B cell (primary cell): ENCODE measurements around the gene CEP85L. TPM values are rescaled to one million over a fixed set of nuclear protein-coding genes. Genes with fewer than 3 reads are reported as not detected.

Experiments used
- ATAC-seq: fragments of 200-7000 bp; cut with Tn5 transposase; one replicate; pipeline ENCODE4 v1.10.0; 2021; ENCODE audit warnings: low read depth, mild to moderate bottlenecking, moderate number of reproducible peaks, moderate library complexity
- CTCF ChIA-PET: fragments of 350-600 bp; sonication (Branson Sonifier 250); formaldehyde crosslinking; loops from one replicate; lab custom pipeline; 2021; ENCODE audit warnings: antibody characterized with exemption, inconsistent platforms; lab: Charles Lee
- POLR2A ChIA-PET: fragments of 350-600 bp; sonication (Branson Sonifier 250); formaldehyde crosslinking; loops from one replicate; lab custom pipeline; 2021; ENCODE audit warnings: antibody characterized with exemption; lab: Charles Lee
- DNase-seq: peaks from one replicate; pipeline ENCODE4 v3.0.0; 2013
- H2AFZ ChIP-seq: 2 replicates; pipeline ENCODE4 v1.6.1; 2012; ENCODE audit warnings: mild to moderate bottlenecking, low read depth, low read length; ENCODE audit not compliant: insufficient read depth, poor library complexity, severe bottlenecking
- H3K27ac ChIP-seq, 2 donors: 1 replicate in 1 of 2; 2 replicates in 1 of 2; pipeline ENCODE4 v1.5.1; 2012 to 2013; ENCODE audit warnings: low read length in 2 of 2, mild to moderate bottlenecking in 2 of 2, moderate library complexity in 1 of 2
- H3K27me3 ChIP-seq, 4 experiments: fragments of 200-600 bp in 1 of 4; sonication (generic) in 1 of 4; replicated peaks in 1 of 4; 1 replicate in 2 of 4; 2 replicates in 2 of 4; pipeline versions ENCODE4 v1.6.1 to v1.7.0; 2013 to 2016; ENCODE audit warnings: low read length in 3 of 4, mild to moderate bottlenecking in 2 of 4, mixed read lengths in 1 of 4, moderate library complexity in 1 of 4; ENCODE audit not compliant: insufficient read depth in 4 of 4, control insufficient read depth in 3 of 4; ENCODE audit errors: control extremely low read depth in 1 of 4
- H3K36me3 ChIP-seq, 2 experiments: replicated peaks in 1 of 2; 1 replicate in 1 of 2; 2 replicates in 1 of 2; pipeline versions ENCODE4 v1.6.1 to v1.7.1; 2013; ENCODE audit warnings: low read length in 1 of 2; ENCODE audit not compliant: insufficient read depth in 2 of 2, control insufficient read depth in 1 of 2; ENCODE audit errors: control extremely low read depth in 1 of 2, extremely low read depth in 1 of 2
- H3K4me1 ChIP-seq, 2 donors: fragments of 200-600 bp in 1 of 2; sonication (generic) in 1 of 2; 1 replicate in 1 of 2; 2 replicates in 1 of 2; pipeline versions ENCODE4 v1.5.1 to v1.6.1; 2013 to 2017; ENCODE audit warnings: low read length in 2 of 2; ENCODE audit not compliant: control insufficient read depth in 2 of 2, insufficient read depth in 2 of 2
- H3K4me2 ChIP-seq: replicated peaks from 2 replicates; pipeline ENCODE3; 2012; ENCODE audit warnings: mild to moderate bottlenecking, low read depth, low read length; ENCODE audit not compliant: poor library complexity, severe bottlenecking
- H3K4me3 ChIP-seq, 5 experiments: fragments of 200-600 bp in 1 of 5; sonication (generic) in 1 of 5; 1 replicate in 3 of 5; 2 replicates in 2 of 5; pipeline versions ENCODE4 v1.5.1 to v1.7.0; 2011 to 2016; ENCODE audit warnings: low read length in 4 of 5, mild to moderate bottlenecking in 4 of 5, low read depth in 2 of 5, control low read depth in 1 of 5, moderate library complexity in 1 of 5; ENCODE audit not compliant: insufficient read depth in 1 of 5; ENCODE audit errors: control extremely low read depth in 1 of 5, extremely low read depth in 1 of 5
- H3K79me2 ChIP-seq: fragments of 200-600 bp; sonication (generic); one replicate; pipeline ENCODE4 v1.6.0; 2016; ENCODE audit warnings: low read length; ENCODE audit not compliant: control insufficient read depth, insufficient read depth
- H3K9ac ChIP-seq: fragments of 200-600 bp; sonication (generic); 2 replicates; pipeline ENCODE4 v1.6.1; 2017; ENCODE audit warnings: mild to moderate bottlenecking, low read length, moderate library complexity
- H3K9me3 ChIP-seq, 3 donors: one replicate each; pipeline versions ENCODE4 v1.6.1 to v1.7.1; 2013; ENCODE audit warnings: low read length in 2 of 3; ENCODE audit not compliant: control insufficient read depth in 2 of 3, insufficient read depth in 1 of 3; ENCODE audit errors: control extremely low read depth in 1 of 3
- H4K20me1 ChIP-seq: 2 replicates; pipeline ENCODE4 v1.6.0; 2012; ENCODE audit warnings: mild to moderate bottlenecking, low read length; ENCODE audit not compliant: insufficient read depth, control insufficient read depth, poor library complexity, severe bottlenecking
- H3K27ac Mint-ChIP-seq: one replicate; pipeline ENCODE4 v1.8.0; 2021; ENCODE audit warnings: mixed read lengths
- H3K27me3 Mint-ChIP-seq: one replicate; pipeline ENCODE4 v1.8.0; 2021; ENCODE audit warnings: mixed read lengths
- H3K4me1 Mint-ChIP-seq: one replicate; pipeline ENCODE4 v1.8.0; 2021; ENCODE audit warnings: mixed read lengths
- H3K4me3 Mint-ChIP-seq: one replicate; pipeline ENCODE4 v1.8.0; 2021; ENCODE audit warnings: mixed read lengths
- H3K9me3 Mint-ChIP-seq: one replicate; pipeline ENCODE4 v1.8.0; 2022; ENCODE audit warnings: mixed read lengths; ENCODE audit not compliant: insufficient read depth
- CTCF ChIP-seq: fragments of 200-600 bp; IDR thresholded peaks from one replicate; pipeline ENCODE4 v1.8.0; 2022; ENCODE audit warnings: antibody characterized with exemption, mild to moderate bottlenecking
- EZH2 ChIP-seq: IDR thresholded peaks from 2 replicates; pipeline ENCODE4 v1.6.1; 2012; ENCODE audit warnings: borderline replicate concordance, low read depth, mild to moderate bottlenecking, moderate library complexity, low read length; ENCODE audit not compliant: insufficient read depth, poor library complexity, severe bottlenecking
- WGBS: methylation state at CpG from one replicate; pipeline ENCODE4 v1.1.5; 2013; ENCODE audit warnings: missing lambda C conversion rate; ENCODE audit not compliant: insufficient coverage; 5-methylcytosine and 5-hydroxymethylcytosine counted together
- intact Hi-C: fragments of 100-400 bp; cut with micrococcal nuclease; formaldehyde crosslinking; loops from one replicate; pipeline ENCODE4 v1.10.0; 2022
- polyA plus RNA-seq: library from polyadenylated mRNA; depleted of rRNA; stranded (reverse); fragments of >200 nt; gene quantifications from 2 replicates; pipeline ENCODE4 v1.2.3, GENCODE V29; 2012
- total RNA-seq, 2 donors: library from RNA; stranded (reverse); fragments of 120-200 nt in 1 of 2; gene quantifications; 1 replicate in 1 of 2; 2 replicates in 1 of 2; pipeline versions ENCODE4 v1.2.3 to v1.2.4, GENCODE V29; 2013 to 2022

The CEP85L gene
- total and polyA plus RNA-seq, 2 donors (not counting 1 experiment from before 2014, with no cell fraction given): 7.6 to 32.1 TPM

GRCh38 chr6:118680452-118681095 lies 29.2 kb upstream of the CEP85L start:
- TF ChIP-seq CTCF: no peak
- no peak for TF ChIP-seq EZH2
- no peak for ATAC-seq
- no peaks in the 10 kb centered on the region for H3K27me3 ChIP-seq
- intact Hi-C loops: no loop called here
- H3K4me1 ChIP-seq: peaks cover 0 to 3% of the 10 kb centered on the region in 2 donors
- POLR2A ChIA-PET: no interaction called here
- H2AFZ ChIP-seq: no peak overlapping the region
- H3K27ac ChIP-seq: no peak overlapping the region
- DNase-seq: no peak
- H3K4me2 ChIP-seq: no peak overlapping the region
- H3K4me3 Mint-ChIP-seq: no peak overlapping the region
- no peak overlapping the region for H3K27ac Mint-ChIP-seq
- H3K27me3 Mint-ChIP-seq: no peaks in the 10 kb centered on the region
- no peaks in the 10 kb centered on the region for H3K9me3 ChIP-seq
- peaks cover 64% of the 10 kb centered on the region for H3K79me2 ChIP-seq
- peaks cover 34% of the 10 kb centered on the region for H3K4me1 Mint-ChIP-seq
- H3K4me3 ChIP-seq: no peak overlapping the region
- H3K36me3 ChIP-seq: peaks cover 0 to 1% of the 10 kb centered on the region in 2 experiments
- WGBS: 97% methylated on average over 8 of the region's 9 CpGs
- peaks cover 7% of the 10 kb centered on the region for H4K20me1 ChIP-seq
- no peaks in the 10 kb centered on the region for H3K9me3 Mint-ChIP-seq
- H3K9ac ChIP-seq: no peak overlapping the region
- CTCF ChIA-PET: no interaction called here

GRCh38 chr6:118679327-118679901 lies 28.0 kb upstream of the CEP85L start:
- TF ChIP-seq EZH2: no peak
- no peak for TF ChIP-seq CTCF
- H3K4me1 Mint-ChIP-seq: peaks cover 30% of the 10 kb centered on the region
- CTCF ChIA-PET: interaction anchor here (0.7 kb wide), 1 partner anchor 12 kb away, joined by 6 read pairs; no protein-coding TSS in a partner anchor

More at GRCh38 chr6:118679327-118679901, 28.0 kb upstream of the CEP85L start:
- Histone ChIP-seq H3K4me3 (no peak overlapping the region), H3K4me1 (peaks cover 0 to 3% of the 10 kb centered on the region in 2 donors), H2AFZ (no peak overlapping the region), H3K36me3 (peaks cover 0 to 1% of the 10 kb centered on the region in 2 experiments), H3K27ac (no peak overlapping the region), H3K27me3 (no peaks in the 10 kb centered on the region), H3K9me3 (no peaks in the 10 kb centered on the region), H3K79me2 (peaks cover 75% of the 10 kb centered on the region), H4K20me1 (peaks cover 9% of the 10 kb centered on the region), H3K4me2 (no peak overlapping the region), H3K9ac (no peak overlapping the region)
- no CpG with 5 or more reads among the region's 1 CpG for WGBS
- Mint-ChIP-seq H3K9me3 (no peaks in the 10 kb centered on the region), H3K27ac (no peak overlapping the region), H3K4me3 (no peak overlapping the region), H3K27me3 (no peaks in the 10 kb centered on the region)
- POLR2A ChIA-PET: no interaction called here
- DNase-seq: no peak
- intact Hi-C loops: no loop called here
- ATAC-seq: no peak
